HG03097 (cell line): Measurements from ENCODE around the gene SLC4A11.

Source experiments
- ATAC-seq: cut with Tn5 transposase; IDR thresholded peaks from one replicate; pipeline ENCODE4 v1.9.1; 2021; ENCODE audit not compliant: unreplicated experiment, low FRiP score

The SLC4A11 gene

DNA sequence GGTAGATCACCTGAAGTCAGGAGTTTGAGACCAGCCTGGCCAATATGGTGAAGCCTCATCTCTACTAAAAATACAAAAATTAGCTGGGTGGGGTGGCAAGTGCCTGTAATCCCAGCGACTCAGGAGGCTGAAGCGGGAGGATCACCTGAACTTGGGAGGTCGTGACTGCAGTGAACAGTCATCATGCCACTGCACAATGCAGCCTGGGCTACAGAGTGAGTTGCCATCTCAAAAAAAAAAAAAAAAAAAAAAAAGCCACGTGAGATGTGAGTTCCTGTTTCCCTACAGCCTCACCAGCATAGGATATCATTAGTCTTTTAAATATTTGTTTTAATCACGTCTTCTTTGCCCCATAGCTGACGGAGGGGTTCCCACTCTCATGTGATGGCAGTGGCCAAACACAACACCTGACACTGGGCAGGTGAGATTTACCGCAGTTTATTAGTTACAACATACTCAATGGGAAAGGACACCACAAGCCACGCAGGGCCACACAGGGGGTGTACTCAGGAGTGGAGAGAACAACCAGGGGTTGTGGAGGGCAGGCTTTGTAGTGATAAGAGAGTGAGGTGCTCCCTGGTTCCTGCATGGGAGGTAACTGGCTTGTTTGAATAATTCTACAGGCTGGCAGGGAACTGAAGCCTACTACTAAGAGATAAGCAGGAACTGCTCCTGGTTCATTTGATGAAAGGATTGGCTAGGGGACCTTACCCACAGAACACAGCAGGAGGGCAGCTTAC, 61.1 kb downstream of the SLC4A11 start:
- no peak for ATAC-seq
